Choroid plexus epithelial cell (primary cell): ENCODE results near the gene THAP11.

Experiments
- DNase-seq: peaks from one replicate; pipeline ENCODE4 v3.0.0-alpha.2; 2010; ENCODE audit warnings: low read depth
- H3K4me3 ChIP-seq: 2 replicates; pipeline ENCODE4 v1.5.1; 2011; ENCODE audit warnings: low read depth, mild to moderate bottlenecking, control low read depth, low read length, moderate library complexity
- TF ChIP-seq, protein P1 (sequence below): conservative IDR thresholded peaks from 2 replicates; pipeline ENCODE4 v1.5.1; 2011; ENCODE audit warnings: low read depth, mild to moderate bottlenecking, control low read depth, inconsistent platforms, low read length, moderate library complexity

The THAP11 gene

DNA sequence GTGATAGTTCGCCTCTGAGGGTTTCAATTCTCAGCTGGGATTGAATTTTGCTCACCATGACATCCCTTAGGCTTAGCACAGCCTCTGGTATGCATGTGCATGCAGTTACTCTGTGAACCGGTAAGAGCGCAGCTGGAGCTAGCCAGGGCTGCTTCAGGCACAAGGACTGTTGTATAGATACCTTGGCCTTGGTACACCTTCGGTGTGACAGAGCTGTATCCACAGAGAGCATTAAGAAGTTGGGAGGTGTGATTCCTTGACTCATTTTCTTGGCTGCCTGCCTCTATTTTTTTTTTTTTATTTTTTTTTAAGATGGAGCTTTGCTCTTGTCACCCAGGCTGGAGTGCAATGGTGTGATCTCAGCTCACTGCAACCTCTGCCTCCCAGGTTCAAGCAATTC, 2.4 kb downstream of the THAP11 start:
- TF ChIP-seq, protein P1, sequence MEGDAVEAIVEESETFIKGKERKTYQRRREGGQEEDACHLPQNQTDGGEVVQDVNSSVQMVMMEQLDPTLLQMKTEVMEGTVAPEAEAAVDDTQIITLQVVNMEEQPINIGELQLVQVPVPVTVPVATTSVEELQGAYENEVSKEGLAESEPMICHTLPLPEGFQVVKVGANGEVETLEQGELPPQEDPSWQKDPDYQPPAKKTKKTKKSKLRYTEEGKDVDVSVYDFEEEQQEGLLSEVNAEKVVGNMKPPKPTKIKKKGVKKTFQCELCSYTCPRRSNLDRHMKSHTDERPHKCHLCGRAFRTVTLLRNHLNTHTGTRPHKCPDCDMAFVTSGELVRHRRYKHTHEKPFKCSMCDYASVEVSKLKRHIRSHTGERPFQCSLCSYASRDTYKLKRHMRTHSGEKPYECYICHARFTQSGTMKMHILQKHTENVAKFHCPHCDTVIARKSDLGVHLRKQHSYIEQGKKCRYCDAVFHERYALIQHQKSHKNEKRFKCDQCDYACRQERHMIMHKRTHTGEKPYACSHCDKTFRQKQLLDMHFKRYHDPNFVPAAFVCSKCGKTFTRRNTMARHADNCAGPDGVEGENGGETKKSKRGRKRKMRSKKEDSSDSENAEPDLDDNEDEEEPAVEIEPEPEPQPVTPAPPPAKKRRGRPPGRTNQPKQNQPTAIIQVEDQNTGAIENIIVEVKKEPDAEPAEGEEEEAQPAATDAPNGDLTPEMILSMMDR, result peak; percentile 10
- no peak overlapping the region for H3K4me3 ChIP-seq
- DNase-seq, result peak; percentile 61

- H3K4me3 ChIP-seq, result peak overlapping the region; percentile 93
- TF ChIP-seq, protein P1, result no peak
- no peak for DNase-seq
Observed at GRCh38 chr16:67845291-67846062, 3.4 kb downstream of the THAP11 start.

- H3K4me3 ChIP-seq, result peak overlapping the region; percentile 93
- DNase-seq, result no peak
- TF ChIP-seq, protein P1, result no peak
Observed at GRCh38 chr16:67846063-67846319, 3.9 kb downstream of the THAP11 start.

DNA sequence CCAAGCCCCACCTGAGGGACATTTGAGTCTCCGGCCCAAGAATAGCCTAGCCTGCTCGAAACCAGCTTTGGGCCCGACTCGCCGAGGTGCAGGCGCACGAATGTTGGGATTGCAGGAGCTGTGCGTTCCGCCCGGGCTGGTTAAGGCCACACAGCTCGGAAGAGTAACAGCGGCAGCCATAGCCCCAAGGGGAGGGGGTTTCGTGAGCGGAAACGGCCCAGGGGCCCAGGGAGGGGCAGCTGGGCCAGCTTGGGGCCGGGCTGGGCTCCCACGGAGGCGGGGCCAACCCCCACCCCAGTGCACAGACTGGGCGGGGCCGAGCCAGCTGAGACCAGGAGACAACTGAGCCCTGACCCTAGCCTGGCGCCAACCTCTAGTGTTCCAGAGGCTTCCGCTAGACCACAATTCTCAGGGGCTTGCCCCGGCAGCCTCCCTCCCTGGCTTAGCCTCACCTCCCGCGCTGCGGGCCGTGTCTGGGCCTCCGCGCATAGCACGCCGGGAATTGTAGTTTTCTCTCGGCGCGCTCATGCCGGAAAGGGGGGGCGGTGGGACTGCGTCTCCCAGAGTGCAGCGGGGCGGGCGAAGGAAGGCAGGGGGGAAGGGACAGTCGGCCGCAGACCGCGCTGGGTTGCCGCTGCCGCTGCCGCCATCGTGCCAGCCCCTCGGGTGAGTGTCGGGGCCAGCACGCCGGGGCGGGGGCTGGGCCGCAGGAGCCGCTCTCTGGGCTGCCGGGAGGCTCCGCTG, 4.4 kb downstream of the THAP11 start, which contains the start of gene NUTF2:
Gene NUTF2, plus strand, starts transcription at position 614 of the 744 bp plus-strand sequence. CDS start 18,198 bp downstream, outside the sequence.
- DNase-seq, result peak; percentile 92
- TF ChIP-seq, protein P1, result no peak
- peak within 1 kb of the TSS; percentile 93 for H3K4me3 ChIP-seq

DNA sequence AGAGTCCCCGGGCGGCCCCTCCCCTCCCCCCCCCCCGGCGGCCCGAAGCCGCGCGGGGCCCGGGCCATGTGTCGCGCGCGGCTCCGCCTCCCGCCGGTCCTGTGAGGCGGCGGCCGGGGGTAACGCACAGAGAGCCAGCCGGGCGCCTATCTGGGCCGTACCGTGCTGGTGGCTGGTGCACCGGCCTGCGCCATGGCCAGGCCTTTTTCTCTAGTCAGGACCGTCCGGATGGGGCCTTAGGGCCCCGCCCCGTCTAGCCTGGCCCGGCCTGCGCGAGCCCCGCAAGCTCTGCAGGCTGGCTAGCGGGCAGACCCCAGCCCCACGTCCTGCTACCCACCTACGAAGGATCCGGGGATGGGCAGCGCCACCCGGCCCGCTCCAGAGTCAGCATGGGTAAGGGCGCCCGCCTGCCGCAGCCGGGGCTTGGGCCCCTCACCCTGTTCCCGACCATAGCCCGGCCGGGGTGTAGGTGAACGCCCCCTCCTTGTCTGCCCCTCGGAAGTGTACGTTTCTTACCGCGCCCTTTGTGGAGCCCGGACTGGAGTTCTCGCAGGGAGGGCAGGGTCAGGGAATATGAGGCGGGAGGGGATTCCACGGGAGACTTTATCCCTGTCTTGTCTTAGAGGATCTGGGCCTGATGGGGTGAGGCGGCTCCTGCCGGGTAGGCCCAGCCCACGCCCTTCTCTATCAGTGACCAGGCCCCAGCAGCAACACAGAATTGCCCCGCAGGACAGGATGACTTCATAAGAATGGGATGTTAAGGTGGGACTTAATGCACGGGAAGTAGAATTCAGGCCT, 5.1 kb downstream of the THAP11 start, which contains the start of gene CENPT:
Gene CENPT, minus strand, starts transcription at position 630 of the 798 bp plus-strand sequence. CDS start 13,834 bp downstream, outside the sequence.
- TF ChIP-seq, protein P1, result no peak

DNA sequence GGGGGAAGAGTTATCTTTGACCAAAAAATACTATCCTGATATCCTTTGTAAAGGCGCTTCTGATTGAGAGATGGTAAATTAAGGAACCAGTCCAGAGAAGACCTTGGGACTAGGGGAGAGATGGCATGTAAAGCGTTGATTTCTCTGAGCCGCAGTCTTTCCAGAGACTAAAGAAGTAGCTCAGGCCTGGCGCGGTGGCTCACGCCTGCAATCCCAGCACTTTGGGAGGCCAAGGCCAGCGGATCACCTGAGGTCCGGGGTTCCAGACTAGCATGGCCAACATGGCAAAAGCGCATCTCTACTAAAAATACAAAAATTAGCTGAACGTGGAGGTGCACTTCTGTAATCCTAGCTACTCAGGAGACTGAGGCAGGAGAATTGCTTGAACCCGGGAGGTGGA, 6.0 kb downstream of the THAP11 start:
- H3K4me3 ChIP-seq, result peak overlapping the region; percentile 93
- no peak for DNase-seq
- TF ChIP-seq, protein P1, result no peak

More for the DNA sequence above, 5.1 kb downstream of the THAP11 start, which contains the start of gene CENPT:
- DNase-seq, result peak; percentile 70
- peak within 1 kb of the TSS; percentile 93 for H3K4me3 ChIP-seq
